HG03064 (cell line): ENCODE measurements around the gene CEMIP.

Experiments used
- ATAC-seq: cut with Tn5 transposase; IDR thresholded peaks from one replicate; pipeline ENCODE4 v1.9.1; 2021; ENCODE audit warnings: low read depth; ENCODE audit not compliant: unreplicated experiment

CEMIP gene

DNA sequence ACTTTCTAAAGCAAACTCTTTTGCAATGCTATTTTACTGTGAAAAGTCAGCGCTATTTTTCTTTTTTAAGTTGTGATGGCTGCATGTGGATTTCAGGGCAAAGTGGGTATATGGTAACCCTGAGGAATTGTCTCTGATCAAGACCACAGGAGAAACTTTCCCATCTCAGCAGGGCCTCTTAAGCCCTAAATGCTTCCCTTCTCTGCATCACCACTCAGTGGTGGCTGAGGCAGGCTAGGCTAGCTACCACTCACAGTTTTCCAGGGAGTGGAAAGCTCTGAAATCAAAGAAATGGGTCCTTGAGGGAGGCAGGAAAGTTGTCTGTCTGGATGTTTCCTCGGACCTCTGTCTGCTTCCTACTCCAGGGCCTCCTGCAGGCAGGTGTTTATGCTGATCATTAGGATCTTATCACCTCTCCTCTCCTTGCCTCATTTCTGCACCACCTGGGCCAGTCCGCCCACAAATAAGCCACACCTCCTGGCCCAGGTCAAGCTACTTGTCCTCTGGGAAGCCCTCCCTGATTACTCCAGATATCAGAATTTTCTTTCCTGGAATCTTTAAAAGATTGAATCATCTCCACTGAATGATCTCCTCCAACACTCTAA, 37.0 kb downstream of the CEMIP start:
- ATAC-seq: no peak

DNA sequence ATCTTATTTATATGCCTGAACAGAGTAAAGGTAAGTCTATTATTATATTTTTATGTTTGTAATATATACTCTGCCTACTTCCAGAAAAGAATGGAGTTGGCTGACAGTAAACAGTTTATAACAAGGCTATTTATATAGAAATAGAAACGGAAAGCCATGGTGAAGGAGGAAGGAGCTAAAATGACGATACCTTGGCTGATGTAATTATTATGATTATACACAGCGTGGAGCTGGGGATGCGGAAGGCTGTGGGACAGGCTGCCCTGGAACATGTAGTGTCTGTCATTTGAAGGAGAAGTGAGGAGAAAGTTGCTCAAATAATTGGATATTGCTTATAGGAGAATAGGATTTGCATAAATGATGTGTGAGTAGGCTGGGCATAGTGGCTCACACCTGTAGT, 37.8 kb downstream of the CEMIP start:
- no peak for ATAC-seq

DNA sequence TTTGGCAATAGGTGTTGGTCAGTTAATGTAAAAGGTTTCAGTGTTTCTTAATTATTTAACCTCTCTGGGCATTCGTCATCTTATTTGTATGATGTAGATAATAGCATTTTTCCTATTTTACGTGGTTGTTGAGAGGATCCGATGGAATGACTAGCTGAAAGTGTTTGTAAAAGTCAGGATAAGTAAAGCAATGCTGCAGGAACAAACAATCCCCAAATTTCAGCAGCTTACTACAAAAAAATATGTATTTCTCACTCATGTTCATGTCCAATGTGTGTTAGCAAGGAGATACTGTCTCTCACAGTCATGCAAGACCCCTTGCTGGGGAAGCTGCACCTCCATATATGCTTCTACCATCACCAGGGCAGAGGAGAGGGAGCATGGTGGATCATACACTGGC, 38.7 kb downstream of the CEMIP start:
- no peak for ATAC-seq

DNA sequence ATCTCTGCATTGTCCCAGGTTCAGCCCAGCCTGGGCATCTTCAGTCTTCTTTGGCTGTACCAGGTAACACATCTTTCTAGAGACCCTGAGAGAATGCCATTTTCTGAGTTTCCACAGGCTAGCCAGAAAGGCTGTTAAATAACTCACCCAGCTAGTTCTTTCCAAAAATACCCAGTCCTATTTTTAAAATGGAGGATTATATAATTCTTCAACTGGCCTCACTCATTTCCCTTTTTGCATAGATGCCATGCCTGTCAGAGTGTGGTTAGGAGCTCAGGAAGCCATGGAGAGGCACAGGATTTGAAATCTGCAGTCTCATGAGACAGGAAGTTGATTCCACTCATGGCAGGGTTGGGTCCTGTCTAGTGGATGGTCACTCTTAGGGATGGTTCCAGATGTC, 39.8 kb downstream of the CEMIP start:
- no peak for ATAC-seq

DNA sequence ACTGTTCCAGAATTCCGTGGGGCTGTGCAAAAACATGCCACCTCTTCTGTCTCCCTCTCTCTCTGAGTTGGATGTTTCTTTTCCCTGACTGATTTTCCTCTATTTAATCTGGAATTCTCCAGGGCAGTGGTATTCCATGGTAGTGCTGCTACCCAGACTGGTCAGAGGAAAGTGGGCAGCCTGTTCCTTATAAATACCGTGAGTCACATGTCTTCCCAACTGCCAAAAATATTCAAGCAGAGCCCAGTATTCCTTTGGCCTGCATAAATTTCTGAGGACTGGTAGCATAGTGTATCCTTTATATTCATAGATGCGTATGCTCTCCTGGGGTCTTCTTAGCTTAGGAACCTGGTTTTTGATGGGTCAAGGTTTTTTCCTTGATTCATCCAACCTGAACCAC, 40.9 kb downstream of the CEMIP start:
- no peak for ATAC-seq

DNA sequence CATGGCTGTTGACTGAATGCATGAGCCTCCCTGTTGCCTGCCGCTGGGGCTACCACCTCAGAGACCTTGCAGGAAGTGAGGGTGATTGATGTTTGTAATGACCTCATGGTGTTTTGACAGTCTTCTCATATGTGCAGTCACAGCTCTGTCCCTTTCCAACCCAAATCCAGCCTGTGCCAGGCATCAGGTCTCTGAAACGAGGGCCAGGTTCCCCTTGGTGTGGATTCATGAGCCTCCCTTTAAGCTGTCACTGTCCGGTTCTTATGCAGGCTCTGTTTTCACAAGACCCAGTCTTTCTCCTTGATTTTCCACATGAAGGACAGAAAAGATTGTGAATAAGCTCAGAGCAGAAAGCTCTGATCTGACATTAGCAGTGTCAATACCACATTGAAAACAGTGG, 43.1 kb downstream of the CEMIP start:
- ATAC-seq: no peak

DNA sequence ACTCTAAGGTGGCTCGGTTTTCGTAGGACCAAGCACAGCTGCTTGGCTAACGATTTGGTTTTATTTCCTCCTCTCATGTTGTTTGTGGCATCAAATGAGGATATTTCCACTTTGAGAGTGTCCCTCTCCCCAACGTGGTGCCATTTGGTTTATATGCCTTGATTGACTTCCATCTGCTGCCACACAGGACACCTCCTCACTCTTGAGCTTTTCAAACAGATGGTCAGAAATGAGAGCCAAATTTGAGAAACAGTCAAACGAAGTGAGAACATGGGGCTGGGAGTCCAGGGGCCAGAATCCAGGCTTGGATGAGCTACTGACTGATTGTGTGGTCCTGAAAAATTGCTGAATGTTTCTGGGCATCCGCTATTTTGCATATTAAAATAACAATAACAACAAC, 43.5 kb downstream of the CEMIP start:
- ATAC-seq: no peak

DNA sequence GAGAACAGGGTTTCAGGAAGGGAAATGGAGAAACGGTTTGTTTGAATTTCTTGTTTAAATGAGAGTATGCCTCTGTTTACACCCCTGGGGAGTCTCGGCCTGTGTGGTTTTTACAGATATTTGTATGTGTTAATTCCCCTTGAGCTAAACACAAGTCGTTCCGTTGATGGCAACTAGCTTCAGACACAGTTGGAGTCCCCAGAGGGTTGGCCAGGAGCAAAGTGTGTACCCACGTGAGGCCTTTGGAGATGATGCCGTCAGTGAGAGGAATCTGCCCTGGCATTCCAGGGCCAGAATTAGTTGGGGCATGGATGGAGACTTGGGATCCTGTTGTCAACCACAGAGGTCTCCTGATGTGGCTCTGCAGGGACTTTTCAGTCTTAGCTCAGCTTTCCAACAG, 44.0 kb downstream of the CEMIP start:
- ATAC-seq: no peak

DNA sequence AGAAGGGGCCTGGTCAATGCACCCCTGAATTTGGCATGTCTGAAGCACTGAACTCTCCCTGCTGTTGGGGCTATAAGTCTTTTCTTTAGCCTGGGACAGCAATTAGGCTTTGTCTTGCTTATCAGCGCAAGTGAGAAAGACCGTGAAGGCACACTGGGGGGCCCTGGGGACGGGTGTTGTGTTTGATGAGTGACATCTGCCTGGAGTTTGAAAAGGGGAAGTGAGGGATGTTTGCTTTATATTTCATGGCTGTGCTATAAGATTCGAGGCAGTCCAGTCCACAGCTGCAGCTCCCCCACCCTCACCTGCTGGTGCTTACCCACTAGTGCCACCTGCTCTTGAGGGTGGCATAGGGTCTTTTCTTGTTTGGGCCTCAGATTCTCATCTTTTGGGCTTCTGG, 44.8 kb downstream of the CEMIP start:
- ATAC-seq: no peak

DNA sequence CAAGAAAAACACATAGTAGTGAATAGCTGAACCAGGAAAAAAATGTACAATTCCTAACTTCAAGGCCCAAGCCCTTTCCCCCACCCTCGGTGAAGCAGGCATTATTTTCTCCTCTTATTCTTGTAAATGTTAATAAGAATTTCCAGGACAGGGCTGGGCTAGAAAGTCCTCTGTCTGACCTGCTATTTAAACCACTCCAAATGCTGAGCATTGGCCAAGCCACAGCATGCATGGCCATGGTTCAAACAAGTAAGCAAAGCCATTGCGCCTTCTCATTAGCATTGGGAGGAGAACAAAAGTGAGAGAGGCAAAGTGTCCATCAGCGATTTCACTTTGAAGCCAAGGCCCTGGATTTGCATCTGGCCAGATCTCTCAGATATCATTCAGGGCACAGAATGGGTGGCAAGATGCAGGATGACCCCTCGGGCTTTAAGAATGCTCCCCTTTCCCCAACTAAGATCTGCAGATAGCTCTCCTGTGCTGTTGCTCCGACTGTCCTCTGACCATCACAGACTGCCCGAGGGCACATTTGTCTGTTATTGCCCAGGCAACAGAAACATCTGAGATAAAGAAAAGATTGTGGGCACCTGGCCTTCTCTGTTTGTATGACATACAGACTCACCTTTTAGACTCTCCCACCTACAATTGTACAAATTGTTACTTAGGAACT, 46.3 kb downstream of the CEMIP start:
- ATAC-seq: no peak

DNA sequence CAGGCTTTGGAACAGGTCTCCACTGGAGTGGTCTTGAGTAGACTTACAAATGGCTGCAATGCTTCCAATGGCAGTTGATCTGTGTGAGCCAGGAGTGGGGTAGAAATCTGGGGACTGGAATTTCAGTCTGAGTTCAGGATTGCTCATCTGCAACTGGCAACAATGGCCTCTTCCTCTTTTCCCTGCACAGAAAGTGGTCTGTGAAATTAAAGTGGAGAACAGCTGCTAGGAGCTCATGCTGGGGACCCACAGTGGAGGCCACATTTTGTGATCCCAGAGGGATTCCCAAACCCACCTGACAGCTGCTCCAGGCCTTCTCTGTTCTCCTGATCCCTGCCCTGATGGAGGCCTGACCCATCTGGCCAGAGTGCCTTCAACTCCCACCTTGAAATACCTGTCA, 49.6 kb downstream of the CEMIP start:
- ATAC-seq: no peak

DNA sequence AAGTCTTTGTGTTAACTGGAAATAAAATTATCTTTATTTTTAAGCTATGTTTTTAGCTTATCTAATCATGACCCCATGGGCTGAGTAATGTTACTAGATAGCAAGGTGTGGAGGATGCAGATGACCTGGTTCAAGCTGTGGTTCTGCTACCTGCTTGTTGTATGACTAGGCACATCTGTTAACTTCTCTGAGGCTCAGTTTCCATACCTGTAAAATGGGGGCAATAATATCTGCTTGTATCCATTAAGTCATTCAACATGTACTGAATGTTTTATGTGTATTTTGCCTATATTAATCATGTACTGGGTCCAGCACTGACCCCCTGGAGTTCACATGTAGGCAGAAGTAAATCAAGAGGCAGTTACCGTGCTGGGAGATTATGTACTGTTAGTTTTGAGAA, 51.5 kb downstream of the CEMIP start:
- no peak for ATAC-seq

DNA sequence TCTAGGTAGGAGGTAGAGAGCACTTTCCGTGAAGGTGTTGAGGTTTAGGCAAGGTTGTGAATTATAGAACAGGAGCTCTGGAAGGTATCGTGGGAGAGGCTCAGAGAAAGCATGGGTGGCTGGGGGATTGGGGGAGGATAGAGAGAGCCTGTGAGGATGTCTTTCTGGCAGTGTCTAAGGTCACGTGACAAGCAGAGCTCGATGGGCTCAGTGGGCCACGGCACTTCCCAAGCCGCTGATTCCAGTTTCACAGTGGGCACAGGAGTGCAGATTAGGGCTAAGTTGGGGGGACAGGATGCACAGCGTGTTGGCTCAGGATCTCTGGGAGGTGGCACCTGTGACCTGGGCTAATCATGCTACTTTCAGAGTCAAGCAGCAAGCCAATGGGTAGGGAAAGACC, 52.0 kb downstream of the CEMIP start:
- no peak for ATAC-seq

DNA sequence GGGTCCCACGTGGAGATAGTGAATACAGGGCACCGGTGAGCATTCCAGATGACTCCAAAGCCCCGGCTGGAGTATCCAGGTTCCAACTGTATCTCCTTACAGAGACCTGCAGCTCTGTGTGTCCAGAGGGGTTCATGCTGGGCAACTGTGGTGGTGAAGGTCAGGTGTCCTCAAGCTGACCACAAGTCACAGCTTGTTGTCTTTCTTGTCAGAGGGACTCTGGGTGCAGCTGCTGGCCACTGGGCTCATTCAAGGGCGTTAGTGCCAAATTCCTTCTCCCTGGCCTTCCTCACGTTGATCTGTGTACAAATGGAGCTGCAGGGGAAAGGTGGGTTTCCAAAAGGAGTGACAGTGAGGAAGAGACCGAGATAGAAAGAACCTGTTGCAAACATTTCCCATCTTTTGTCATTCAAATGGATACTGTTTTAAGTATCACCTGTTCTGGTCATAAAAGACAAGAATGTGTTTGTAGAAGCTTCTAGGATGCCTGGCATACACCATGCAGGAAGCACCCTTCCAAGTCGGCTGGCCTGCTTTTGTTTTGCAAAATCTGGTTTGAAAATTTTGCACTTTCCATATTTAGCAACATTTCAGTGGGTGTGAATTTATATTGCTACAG, 52.5 kb downstream of the CEMIP start:
- ATAC-seq: no peak

DNA sequence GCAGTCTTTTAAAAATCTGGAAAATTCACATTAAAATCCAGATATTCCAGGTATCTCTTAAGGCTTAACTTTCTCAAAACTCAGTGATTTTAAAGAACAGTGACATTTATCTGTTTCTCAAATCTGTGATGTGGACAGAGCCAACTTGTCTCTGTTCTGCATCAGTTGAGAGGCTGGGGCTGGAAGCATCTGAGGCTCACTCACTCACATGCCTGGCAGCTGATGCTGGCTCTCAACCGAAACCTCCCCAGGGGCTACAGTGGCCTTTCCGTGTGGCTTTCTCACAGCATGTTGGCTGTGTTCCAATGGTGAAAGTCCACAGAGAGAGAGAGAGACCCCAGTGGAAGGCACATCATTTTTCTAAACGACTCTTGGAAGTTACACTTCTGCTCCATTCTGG, 53.5 kb downstream of the CEMIP start:
- no peak for ATAC-seq

DNA sequence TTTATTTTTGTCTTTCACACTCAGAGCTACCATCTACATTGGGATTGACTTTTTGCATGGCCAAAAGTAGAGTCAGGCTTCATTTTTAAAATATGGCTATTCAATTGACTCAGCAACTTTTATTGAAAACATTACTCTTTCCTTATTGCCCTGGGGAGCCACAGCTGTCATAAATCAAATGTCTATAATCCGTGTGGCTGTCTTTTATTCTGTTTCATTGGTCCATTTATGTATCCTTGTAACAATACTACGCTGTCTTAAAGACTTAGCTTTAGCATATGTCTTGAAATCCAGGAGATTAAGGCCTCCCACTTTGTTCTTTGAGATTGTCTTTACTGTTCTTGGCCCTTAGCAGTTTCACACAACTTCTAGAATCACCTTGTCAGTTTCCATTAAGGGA, 55.2 kb downstream of the CEMIP start:
- no peak for ATAC-seq

DNA sequence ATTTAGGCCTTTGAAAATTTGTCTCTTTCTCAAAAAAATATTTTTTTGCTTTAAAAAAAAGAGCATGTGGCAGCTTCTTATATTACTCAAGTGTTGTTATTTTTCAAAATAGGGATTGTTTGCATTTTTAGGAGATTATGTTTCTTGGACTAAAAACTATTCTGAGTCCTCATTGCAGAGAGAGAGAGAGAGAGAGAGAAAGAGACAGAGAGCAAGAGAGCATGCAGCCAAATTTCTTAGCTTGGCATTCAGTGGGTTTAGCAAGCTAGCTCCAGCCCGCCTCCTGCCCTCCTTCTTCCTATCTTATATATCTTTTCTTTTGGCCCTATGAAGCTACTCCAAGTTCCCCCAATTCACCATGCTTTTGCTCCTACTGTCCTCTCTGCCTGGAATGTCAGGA, 55.7 kb downstream of the CEMIP start:
- no peak for ATAC-seq

DNA sequence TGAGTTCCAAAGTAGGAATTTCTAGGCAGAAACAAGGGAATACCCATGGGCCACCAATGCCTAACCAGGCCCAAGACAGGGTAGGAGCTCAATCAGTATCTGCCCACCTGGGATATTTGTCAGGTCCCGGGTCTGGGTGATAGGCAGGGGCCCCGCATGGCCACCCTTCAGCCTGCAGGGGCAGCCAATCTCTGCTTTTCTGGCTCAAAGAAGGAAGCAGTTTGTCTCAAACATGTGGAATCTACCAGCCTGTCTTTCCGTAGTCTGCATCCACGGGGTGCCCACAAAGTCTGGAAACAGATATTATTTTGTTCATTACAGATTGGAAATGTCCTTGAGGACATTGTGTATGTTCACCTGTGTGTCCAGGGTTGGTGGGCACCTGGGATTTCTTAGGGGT, 56.2 kb downstream of the CEMIP start:
- ATAC-seq: no peak

DNA sequence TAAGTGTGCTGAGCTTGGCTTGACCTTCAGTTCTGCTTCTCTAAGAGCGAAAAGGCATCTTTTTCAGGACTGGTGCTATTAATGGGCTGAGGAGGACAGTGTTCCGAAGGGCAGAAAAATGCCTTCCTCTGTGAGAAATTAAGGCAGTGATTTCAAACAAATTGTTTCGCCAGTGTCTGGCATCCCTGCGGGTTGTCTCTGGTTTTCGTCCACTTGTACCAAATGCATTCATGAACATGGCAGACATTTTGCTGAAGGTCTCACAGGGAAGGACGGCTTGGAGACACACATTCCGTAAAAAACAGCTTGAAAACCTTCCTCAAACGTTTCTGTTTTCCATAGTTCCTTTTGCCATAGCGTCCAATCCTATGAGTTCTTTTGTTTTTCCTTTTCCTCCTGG, 57.1 kb downstream of the CEMIP start:
- no peak for ATAC-seq

DNA sequence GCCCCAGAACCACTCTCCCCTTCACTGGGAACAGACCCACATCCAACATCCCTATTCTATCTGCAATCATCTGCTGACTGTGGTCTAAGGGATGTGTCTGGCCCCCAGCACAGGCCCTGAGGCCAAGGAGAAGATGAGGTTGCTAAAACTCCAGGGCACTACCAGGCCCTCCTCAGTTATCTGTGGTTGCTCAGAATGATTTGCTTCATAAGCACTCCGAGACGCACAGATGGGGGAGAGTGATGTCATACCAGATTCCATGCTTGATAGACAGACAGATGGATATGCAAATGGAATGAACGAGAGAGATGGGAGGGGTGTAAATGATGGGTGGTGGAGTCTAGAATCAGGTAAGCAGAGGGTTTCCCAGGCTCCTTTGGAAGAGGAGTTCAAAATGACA, 57.8 kb downstream of the CEMIP start:
- ATAC-seq: no peak

DNA sequence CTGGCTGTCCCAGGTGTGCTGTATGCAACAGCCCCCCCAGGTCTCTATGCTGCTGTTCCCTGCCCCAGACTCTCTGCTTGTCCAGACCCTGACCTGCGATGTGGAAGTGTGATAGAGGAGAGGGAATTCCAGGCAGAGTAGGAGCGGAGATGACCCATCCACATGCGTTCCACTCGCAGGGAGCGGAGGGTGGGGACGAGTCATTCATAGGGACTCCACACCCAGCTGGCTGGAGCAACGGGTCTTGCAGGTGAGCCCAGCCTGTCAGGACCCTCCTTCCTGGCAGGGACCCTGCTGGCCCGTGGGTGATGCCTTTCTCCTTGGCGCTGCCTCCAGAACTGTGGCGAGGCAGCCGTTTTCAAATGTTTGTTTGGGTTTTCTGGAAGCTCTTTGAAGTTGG, 58.8 kb downstream of the CEMIP start:
- ATAC-seq: no peak

DNA sequence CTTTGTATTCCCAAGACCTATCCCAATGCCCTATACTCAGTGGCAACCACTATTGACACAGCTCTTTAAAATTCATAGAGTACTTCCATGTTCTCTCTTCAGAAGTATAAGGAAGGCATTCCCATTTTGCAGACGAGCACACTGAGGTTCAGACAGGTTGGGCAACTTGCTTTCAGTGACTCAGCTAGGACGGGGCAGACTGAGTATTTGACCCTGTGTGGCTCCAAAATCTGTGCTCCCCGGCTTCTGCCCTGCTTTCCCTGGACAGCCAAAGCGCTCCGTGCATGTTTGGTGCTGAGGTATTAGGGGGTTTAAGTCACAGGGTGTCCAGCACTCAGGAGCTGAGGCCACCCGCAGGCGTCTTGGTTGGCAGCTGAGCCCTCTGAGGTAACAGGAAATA, 59.5 kb downstream of the CEMIP start:
- ATAC-seq: no peak

DNA sequence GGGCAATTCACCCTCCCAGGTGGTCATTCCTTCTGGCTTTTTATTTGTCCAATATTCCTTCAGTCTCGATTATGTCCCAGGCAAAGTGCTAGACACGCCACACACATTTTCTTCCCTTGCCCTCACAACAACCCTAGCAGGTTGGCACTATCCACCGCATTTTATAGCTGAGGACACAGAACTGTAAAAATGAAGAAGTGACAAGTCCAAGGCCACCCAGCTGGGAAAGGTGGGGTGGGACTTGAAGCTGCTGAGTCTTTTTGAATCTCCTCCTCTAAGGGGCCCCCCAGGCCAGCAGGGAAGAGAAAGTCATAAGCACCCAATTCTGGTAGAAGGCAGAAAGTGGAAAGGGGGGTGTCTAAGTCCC, 60.6 kb downstream of the CEMIP start:
- no peak for ATAC-seq
